Peyer's patch (tissue), 4 donors: ENCODE data around the gene SMAD3.

ENCODE experiments used
- POLR2A ChIP-seq, 2 donors: fragments of 450-650 bp; IDR thresholded peaks; one replicate each; pipeline ENCODE4 v1.5.1; 2017; ENCODE audit warnings: antibody characterized with exemption in 2 of 2, mild to moderate bottlenecking in 2 of 2, moderate library complexity in 2 of 2
- TF ChIP-seq, protein P1 (sequence below), 6 experiments: fragments of 450-650 bp in 4 of 6; fragments of 200-600 bp in 2 of 6; sonication (generic) in 1 of 6; IDR thresholded peaks; one replicate each; pipeline ENCODE4 v1.5.1; 2017 to 2019; ENCODE audit warnings: antibody characterized with exemption in 6 of 6, mild to moderate bottlenecking in 3 of 6, moderate library complexity in 1 of 6

DNA sequence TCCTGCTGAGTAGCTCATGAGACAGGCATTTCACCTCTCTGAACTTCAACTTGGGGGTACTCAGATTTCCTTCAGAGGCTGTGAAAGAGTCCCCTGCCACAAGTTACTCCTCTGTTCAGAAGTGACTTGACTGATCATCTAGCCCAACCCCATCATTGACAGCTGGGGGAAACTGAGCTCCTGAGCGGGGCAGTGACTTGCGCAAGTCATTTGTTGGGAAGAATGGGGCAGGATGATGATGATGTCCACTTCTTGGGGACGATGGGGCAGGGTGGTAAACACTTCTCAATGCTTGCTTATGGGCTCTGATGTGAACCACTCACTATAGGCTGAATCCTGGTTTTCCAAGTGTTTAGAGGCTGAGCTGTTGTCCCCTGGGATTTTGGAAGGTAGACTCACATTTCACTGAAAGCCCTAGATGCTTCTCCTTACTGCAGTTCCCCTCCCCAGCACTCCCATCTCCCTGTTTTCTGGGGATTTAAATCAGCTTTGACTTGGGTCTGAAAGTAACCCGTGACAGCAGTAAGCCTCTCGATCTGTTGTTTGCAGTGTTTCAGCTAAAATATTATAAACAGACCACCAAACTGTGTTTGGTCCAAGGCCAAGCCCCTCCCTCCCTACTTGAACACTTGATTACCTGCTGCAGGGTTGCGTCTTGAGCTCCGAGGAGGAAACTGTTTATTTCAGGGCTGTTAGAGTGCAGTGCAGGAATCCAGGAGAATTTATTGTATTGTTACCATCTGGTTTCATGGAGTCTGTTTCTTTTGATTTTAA is 25.1 kb downstream of the SMAD3 start:
- no peak for TF ChIP-seq POLR2A (IDR thresholded peaks at IDR 0.05)
- TF ChIP-seq, protein P1, sequence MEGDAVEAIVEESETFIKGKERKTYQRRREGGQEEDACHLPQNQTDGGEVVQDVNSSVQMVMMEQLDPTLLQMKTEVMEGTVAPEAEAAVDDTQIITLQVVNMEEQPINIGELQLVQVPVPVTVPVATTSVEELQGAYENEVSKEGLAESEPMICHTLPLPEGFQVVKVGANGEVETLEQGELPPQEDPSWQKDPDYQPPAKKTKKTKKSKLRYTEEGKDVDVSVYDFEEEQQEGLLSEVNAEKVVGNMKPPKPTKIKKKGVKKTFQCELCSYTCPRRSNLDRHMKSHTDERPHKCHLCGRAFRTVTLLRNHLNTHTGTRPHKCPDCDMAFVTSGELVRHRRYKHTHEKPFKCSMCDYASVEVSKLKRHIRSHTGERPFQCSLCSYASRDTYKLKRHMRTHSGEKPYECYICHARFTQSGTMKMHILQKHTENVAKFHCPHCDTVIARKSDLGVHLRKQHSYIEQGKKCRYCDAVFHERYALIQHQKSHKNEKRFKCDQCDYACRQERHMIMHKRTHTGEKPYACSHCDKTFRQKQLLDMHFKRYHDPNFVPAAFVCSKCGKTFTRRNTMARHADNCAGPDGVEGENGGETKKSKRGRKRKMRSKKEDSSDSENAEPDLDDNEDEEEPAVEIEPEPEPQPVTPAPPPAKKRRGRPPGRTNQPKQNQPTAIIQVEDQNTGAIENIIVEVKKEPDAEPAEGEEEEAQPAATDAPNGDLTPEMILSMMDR (IDR thresholded peaks at IDR 0.05): no peak
